ENCODE results near the gene KAT7.

- TF ChIP-seq CTCF (IDR thresholded peaks at IDR 0.05; ENCODE audit: insufficient read depth, low read length, poor library complexity, severe bottlenecking) (no peak), EZH2phosphoT487 (conservative IDR thresholded peaks at IDR 0.05; ENCODE audit: low read length) (no peak)
Observed at GRCh38 chr17:49854126-49854525, 65.6 kb downstream of the KAT7 start.
